HepG2 (cell line): ENCODE measurements around the gene ZNF853. TPM values are rescaled to one million over a fixed set of nuclear protein-coding genes. Genes with fewer than 3 reads are reported as not detected.
A peak's percentile ranks its signal among the peaks of the same experiment; 100 is the strongest.

Experiments
- ATF1 ChIP-seq: IDR thresholded peaks from 2 replicates; pipeline ENCODE4 v1.6.1; 2016; ENCODE audit warnings: mild to moderate bottlenecking, control low read depth
- CBX1 ChIP-seq: IDR thresholded peaks from one replicate; pipeline ENCODE4 v1.6.1; 2016; ENCODE audit warnings: antibody characterized with exemption, low read depth
- DPF2 ChIP-seq: sonication (generic); formaldehyde crosslinking; IDR thresholded peaks from 2 replicates; pipeline ENCODE4 v1.4.0; 2020; ENCODE audit warnings: mild to moderate bottlenecking, low read depth, missing genetic modification reagents, borderline replicate concordance
- KLF9 ChIP-seq: IDR thresholded peaks from 2 replicates; pipeline ENCODE4 v1.6.1; 2016; ENCODE audit warnings: low read depth
- PHF5A ChIP-seq: IDR thresholded peaks from one replicate; pipeline ENCODE4 v1.6.1; 2018; ENCODE audit warnings: low read depth, missing genetic modification reagents; ENCODE audit not compliant: unreplicated experiment
- SCMH1 ChIP-seq: sonication (generic); formaldehyde crosslinking; IDR thresholded peaks from 2 replicates; pipeline ENCODE4 v1.9.0; 2021; ENCODE audit warnings: missing genetic modification reagents, mild to moderate bottlenecking, borderline replicate concordance
- TOPORS ChIP-seq: sonication (generic); formaldehyde crosslinking; IDR thresholded peaks from 2 replicates; pipeline ENCODE4 v1.8.0; 2023; ENCODE audit warnings: mild to moderate bottlenecking, missing genetic modification reagents
- ZNF24 ChIP-seq: fragments of 450-650 bp; IDR thresholded peaks from 2 replicates; pipeline ENCODE4 v1.6.1; 2017; ENCODE audit warnings: antibody characterized with exemption, mild to moderate bottlenecking
- ZNF33B ChIP-seq: sonication (generic); formaldehyde crosslinking; IDR thresholded peaks from 2 replicates; pipeline ENCODE4 v1.5.1; 2020; ENCODE audit warnings: mild to moderate bottlenecking, missing genetic modification reagents
- ZNF383 ChIP-seq: sonication (generic); formaldehyde crosslinking; IDR thresholded peaks from 2 replicates; pipeline ENCODE4 v1.4.0; 2020; ENCODE audit warnings: missing genetic modification reagents, mild to moderate bottlenecking, borderline replicate concordance
- polyA plus RNA-seq, 8 experiments: library from polyadenylated mRNA; depleted of rRNA in 3 of 8; stranded (reverse) in 7 of 8; unstranded in 1 of 8; fragments of >200 nt; fragmentation: Illumina TruSeq in 4 of 8; extraction: Trizol in 4 of 8; gene quantifications; 2 replicates each; pipeline versions ENCODE4 v1.2.1 to v1.2.3, GENCODE V29; 2011 to 2016; ENCODE audit warnings: low read depth in 4 of 8, missing spikeins in 1 of 8, mixed read lengths in 1 of 8; ENCODE audit not compliant: insufficient read depth in 1 of 8
- total RNA-seq, 5 experiments: library from RNA; depleted of rRNA; stranded (reverse); fragments of >200 nt; fragmentation: Illumina TruSeq; extraction: Trizol; gene quantifications; 2 replicates each; pipeline ENCODE4 v1.2.3, GENCODE V29; 2016; ENCODE audit warnings: low read depth in 1 of 5
- TF ChIP-seq, protein P1 (sequence below): sonication (generic); formaldehyde crosslinking; IDR thresholded peaks from 2 replicates; pipeline ENCODE4 v1.4.0; 2020; ENCODE audit warnings: missing genetic modification reagents
- TF ChIP-seq, protein P2 (sequence below): sonication (generic); formaldehyde crosslinking; IDR thresholded peaks from 2 replicates; pipeline ENCODE4 v1.4.0; 2020; ENCODE audit warnings: missing genetic modification reagents
- TF ChIP-seq, protein P3 (sequence below): sonication (generic); formaldehyde crosslinking; IDR thresholded peaks from 2 replicates; pipeline ENCODE4 v1.4.0; 2020; ENCODE audit warnings: mild to moderate bottlenecking, missing genetic modification reagents
- TF ChIP-seq, protein P4 (sequence below): sonication (generic); formaldehyde crosslinking; IDR thresholded peaks from 2 replicates; pipeline ENCODE4 v1.9.0; 2021; ENCODE audit warnings: missing genetic modification reagents, mild to moderate bottlenecking, borderline replicate concordance
- TF ChIP-seq, protein P5 (sequence below): sonication (generic); formaldehyde crosslinking; IDR thresholded peaks from 2 replicates; pipeline ENCODE4 v1.4.0; 2020; ENCODE audit warnings: missing genetic modification reagents
- TF ChIP-seq, protein P6 (sequence below): sonication (generic); formaldehyde crosslinking; IDR thresholded peaks from 2 replicates; pipeline ENCODE4 v1.4.0; 2020; ENCODE audit warnings: missing genetic modification reagents, borderline replicate concordance

Gene ZNF853
- total and polyA plus RNA-seq, 2 of the 13 experiments (the other 11 are each of a cell fraction or from before 2014, with no cell fraction given), result 2.1 to 6.2 TPM

DNA sequence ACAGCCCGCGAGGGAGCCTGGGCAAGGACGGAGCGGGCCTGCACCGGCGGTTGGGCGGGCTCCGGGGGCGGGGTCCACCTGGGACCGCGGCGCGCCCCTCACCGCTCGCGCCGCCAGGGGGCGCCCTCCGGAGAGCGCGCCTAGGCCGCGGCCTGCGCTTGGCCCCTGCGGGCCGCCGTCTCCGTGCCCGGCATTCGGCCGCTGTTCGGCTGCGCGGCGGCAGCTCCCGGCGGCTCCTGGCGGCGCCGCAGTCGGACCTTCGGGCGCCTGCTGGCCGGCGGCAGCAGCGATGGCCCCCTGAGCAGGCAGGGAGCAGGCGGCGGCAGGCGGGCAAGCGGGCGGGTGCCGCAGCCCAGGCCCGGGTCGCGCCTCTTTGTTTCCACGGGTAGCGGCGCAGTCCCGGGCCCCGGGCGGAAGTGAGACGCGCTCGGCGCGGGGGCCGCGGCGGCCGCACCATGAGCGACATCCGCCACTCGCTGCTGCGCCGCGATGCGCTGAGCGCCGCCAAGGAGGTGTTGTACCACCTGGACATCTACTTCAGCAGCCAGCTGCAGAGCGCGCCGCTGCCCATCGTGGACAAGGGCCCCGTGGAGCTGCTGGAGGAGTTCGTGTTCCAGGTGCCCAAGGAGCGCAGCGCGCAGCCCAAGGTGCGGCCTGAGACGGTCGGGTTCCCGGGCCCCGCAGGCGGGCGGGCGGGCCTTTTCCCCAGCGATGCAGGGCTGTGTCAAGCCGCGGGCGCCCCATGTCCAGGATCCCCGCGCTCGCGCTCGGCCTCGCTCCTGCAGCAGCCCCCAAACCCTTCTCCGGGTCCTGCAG lies 25.4 kb upstream of the ZNF853 start, which contains the start of gene INTS15 (continued):
- TF ChIP-seq ZNF33B (CRISPR knock-in tag) (no peak; the same call in 1 of the 2 replicates), ZNF383 (CRISPR knock-in tag) (no peak), ZNF24 (no peak; the same call in 1 of the 2 replicates), PHF5A (CRISPR knock-in tag) (no peak), CBX1 (no peak), ATF1 (no peak), TOPORS (peak; percentile 95), KLF9 (no peak), SCMH1 (CRISPR knock-in tag) (no peak), DPF2 (CRISPR knock-in tag) (no peak)
- TF ChIP-seq, protein P1, sequence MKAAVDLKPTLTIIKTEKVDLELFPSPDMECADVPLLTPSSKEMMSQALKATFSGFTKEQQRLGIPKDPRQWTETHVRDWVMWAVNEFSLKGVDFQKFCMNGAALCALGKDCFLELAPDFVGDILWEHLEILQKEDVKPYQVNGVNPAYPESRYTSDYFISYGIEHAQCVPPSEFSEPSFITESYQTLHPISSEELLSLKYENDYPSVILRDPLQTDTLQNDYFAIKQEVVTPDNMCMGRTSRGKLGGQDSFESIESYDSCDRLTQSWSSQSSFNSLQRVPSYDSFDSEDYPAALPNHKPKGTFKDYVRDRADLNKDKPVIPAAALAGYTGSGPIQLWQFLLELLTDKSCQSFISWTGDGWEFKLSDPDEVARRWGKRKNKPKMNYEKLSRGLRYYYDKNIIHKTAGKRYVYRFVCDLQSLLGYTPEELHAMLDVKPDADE (CRISPR knock-in tag), result no peak
- TF ChIP-seq, protein P2, sequence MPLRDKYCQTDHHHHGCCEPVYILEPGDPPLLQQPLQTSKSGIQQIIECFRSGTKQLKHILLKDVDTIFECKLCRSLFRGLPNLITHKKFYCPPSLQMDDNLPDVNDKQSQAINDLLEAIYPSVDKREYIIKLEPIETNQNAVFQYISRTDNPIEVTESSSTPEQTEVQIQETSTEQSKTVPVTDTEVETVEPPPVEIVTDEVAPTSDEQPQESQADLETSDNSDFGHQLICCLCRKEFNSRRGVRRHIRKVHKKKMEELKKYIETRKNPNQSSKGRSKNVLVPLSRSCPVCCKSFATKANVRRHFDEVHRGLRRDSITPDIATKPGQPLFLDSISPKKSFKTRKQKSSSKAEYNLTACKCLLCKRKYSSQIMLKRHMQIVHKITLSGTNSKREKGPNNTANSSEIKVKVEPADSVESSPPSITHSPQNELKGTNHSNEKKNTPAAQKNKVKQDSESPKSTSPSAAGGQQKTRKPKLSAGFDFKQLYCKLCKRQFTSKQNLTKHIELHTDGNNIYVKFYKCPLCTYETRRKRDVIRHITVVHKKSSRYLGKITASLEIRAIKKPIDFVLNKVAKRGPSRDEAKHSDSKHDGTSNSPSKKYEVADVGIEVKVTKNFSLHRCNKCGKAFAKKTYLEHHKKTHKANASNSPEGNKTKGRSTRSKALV, result peak; percentile 81; the same call in 1 of the 2 replicates
- TF ChIP-seq, protein P3, sequence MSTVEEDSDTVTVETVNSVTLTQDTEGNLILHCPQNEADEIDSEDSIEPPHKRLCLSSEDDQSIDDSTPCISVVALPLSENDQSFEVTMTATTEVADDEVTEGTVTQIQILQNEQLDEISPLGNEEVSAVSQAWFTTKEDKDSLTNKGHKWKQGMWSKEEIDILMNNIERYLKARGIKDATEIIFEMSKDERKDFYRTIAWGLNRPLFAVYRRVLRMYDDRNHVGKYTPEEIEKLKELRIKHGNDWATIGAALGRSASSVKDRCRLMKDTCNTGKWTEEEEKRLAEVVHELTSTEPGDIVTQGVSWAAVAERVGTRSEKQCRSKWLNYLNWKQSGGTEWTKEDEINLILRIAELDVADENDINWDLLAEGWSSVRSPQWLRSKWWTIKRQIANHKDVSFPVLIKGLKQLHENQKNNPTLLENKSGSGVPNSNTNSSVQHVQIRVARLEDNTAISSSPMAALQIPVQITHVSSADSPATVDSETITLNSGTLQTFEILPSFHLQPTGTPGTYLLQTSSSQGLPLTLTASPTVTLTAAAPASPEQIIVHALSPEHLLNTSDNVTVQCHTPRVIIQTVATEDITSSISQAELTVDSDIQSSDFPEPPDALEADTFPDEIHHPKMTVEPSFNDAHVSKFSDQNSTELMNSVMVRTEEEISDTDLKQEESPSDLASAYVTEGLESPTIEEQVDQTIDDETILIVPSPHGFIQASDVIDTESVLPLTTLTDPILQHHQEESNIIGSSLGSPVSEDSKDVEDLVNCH (CRISPR knock-in tag), result no peak
- TF ChIP-seq, protein P4, sequence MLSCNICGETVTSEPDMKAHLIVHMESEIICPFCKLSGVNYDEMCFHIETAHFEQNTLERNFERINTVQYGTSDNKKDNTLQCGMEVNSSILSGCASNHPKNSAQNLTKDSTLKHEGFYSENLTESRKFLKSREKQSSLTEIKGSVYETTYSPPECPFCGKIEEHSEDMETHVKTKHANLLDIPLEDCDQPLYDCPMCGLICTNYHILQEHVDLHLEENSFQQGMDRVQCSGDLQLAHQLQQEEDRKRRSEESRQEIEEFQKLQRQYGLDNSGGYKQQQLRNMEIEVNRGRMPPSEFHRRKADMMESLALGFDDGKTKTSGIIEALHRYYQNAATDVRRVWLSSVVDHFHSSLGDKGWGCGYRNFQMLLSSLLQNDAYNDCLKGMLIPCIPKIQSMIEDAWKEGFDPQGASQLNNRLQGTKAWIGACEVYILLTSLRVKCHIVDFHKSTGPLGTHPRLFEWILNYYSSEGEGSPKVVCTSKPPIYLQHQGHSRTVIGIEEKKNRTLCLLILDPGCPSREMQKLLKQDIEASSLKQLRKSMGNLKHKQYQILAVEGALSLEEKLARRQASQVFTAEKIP, result no peak
- TF ChIP-seq, protein P5, sequence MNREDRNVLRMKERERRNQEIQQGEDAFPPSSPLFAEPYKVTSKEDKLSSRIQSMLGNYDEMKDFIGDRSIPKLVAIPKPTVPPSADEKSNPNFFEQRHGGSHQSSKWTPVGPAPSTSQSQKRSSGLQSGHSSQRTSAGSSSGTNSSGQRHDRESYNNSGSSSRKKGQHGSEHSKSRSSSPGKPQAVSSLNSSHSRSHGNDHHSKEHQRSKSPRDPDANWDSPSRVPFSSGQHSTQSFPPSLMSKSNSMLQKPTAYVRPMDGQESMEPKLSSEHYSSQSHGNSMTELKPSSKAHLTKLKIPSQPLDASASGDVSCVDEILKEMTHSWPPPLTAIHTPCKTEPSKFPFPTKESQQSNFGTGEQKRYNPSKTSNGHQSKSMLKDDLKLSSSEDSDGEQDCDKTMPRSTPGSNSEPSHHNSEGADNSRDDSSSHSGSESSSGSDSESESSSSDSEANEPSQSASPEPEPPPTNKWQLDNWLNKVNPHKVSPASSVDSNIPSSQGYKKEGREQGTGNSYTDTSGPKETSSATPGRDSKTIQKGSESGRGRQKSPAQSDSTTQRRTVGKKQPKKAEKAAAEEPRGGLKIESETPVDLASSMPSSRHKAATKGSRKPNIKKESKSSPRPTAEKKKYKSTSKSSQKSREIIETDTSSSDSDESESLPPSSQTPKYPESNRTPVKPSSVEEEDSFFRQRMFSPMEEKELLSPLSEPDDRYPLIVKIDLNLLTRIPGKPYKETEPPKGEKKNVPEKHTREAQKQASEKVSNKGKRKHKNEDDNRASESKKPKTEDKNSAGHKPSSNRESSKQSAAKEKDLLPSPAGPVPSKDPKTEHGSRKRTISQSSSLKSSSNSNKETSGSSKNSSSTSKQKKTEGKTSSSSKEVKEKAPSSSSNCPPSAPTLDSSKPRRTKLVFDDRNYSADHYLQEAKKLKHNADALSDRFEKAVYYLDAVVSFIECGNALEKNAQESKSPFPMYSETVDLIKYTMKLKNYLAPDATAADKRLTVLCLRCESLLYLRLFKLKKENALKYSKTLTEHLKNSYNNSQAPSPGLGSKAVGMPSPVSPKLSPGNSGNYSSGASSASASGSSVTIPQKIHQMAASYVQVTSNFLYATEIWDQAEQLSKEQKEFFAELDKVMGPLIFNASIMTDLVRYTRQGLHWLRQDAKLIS (CRISPR knock-in tag), result no peak
- TF ChIP-seq, protein P6, sequence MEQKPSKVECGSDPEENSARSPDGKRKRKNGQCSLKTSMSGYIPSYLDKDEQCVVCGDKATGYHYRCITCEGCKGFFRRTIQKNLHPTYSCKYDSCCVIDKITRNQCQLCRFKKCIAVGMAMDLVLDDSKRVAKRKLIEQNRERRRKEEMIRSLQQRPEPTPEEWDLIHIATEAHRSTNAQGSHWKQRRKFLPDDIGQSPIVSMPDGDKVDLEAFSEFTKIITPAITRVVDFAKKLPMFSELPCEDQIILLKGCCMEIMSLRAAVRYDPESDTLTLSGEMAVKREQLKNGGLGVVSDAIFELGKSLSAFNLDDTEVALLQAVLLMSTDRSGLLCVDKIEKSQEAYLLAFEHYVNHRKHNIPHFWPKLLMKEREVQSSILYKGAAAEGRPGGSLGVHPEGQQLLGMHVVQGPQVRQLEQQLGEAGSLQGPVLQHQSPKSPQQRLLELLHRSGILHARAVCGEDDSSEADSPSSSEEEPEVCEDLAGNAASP (CRISPR knock-in tag), result no peak
